B cell (primary cell): Measurements from ENCODE around the gene SYT2. TPM values are rescaled to one million over a fixed set of nuclear protein-coding genes. Genes with fewer than 3 reads are reported as not detected.

Source experiments
- ATAC-seq: fragments of 200-7000 bp; cut with Tn5 transposase; one replicate; pipeline ENCODE4 v1.10.0; 2021; ENCODE audit warnings: low read depth, mild to moderate bottlenecking, moderate number of reproducible peaks, moderate library complexity
- CTCF ChIA-PET: fragments of 350-600 bp; sonication (Branson Sonifier 250); formaldehyde crosslinking; loops from one replicate; lab custom pipeline; 2021; ENCODE audit warnings: antibody characterized with exemption, inconsistent platforms; lab: Charles Lee
- POLR2A ChIA-PET: fragments of 350-600 bp; sonication (Branson Sonifier 250); formaldehyde crosslinking; loops from one replicate; lab custom pipeline; 2021; ENCODE audit warnings: antibody characterized with exemption; lab: Charles Lee
- DNase-seq: peaks from one replicate; pipeline ENCODE4 v3.0.0; 2013
- H2AFZ ChIP-seq: 2 replicates; pipeline ENCODE4 v1.6.1; 2012; ENCODE audit warnings: mild to moderate bottlenecking, low read depth, low read length; ENCODE audit not compliant: insufficient read depth, poor library complexity, severe bottlenecking
- H3K27ac ChIP-seq, 2 donors: 1 replicate in 1 of 2; 2 replicates in 1 of 2; pipeline ENCODE4 v1.5.1; 2012 to 2013; ENCODE audit warnings: low read length in 2 of 2, mild to moderate bottlenecking in 2 of 2, moderate library complexity in 1 of 2
- H3K27me3 ChIP-seq, 4 experiments: fragments of 200-600 bp in 1 of 4; sonication (generic) in 1 of 4; replicated peaks in 1 of 4; 1 replicate in 2 of 4; 2 replicates in 2 of 4; pipeline versions ENCODE4 v1.6.1 to v1.7.0; 2013 to 2016; ENCODE audit warnings: low read length in 3 of 4, mild to moderate bottlenecking in 2 of 4, mixed read lengths in 1 of 4, moderate library complexity in 1 of 4; ENCODE audit not compliant: insufficient read depth in 4 of 4, control insufficient read depth in 3 of 4; ENCODE audit errors: control extremely low read depth in 1 of 4
- H3K36me3 ChIP-seq, 2 experiments: replicated peaks in 1 of 2; 1 replicate in 1 of 2; 2 replicates in 1 of 2; pipeline versions ENCODE4 v1.6.1 to v1.7.1; 2013; ENCODE audit warnings: low read length in 1 of 2; ENCODE audit not compliant: insufficient read depth in 2 of 2, control insufficient read depth in 1 of 2; ENCODE audit errors: control extremely low read depth in 1 of 2, extremely low read depth in 1 of 2
- H3K4me1 ChIP-seq, 2 donors: fragments of 200-600 bp in 1 of 2; sonication (generic) in 1 of 2; 1 replicate in 1 of 2; 2 replicates in 1 of 2; pipeline versions ENCODE4 v1.5.1 to v1.6.1; 2013 to 2017; ENCODE audit warnings: low read length in 2 of 2; ENCODE audit not compliant: control insufficient read depth in 2 of 2, insufficient read depth in 2 of 2
- H3K4me2 ChIP-seq: replicated peaks from 2 replicates; pipeline ENCODE3; 2012; ENCODE audit warnings: mild to moderate bottlenecking, low read depth, low read length; ENCODE audit not compliant: poor library complexity, severe bottlenecking
- H3K4me3 ChIP-seq, 5 experiments: fragments of 200-600 bp in 1 of 5; sonication (generic) in 1 of 5; 1 replicate in 3 of 5; 2 replicates in 2 of 5; pipeline versions ENCODE4 v1.5.1 to v1.7.0; 2011 to 2016; ENCODE audit warnings: low read length in 4 of 5, mild to moderate bottlenecking in 4 of 5, low read depth in 2 of 5, control low read depth in 1 of 5, moderate library complexity in 1 of 5; ENCODE audit not compliant: insufficient read depth in 1 of 5; ENCODE audit errors: control extremely low read depth in 1 of 5, extremely low read depth in 1 of 5
- H3K79me2 ChIP-seq: fragments of 200-600 bp; sonication (generic); one replicate; pipeline ENCODE4 v1.6.0; 2016; ENCODE audit warnings: low read length; ENCODE audit not compliant: control insufficient read depth, insufficient read depth
- H3K9ac ChIP-seq: fragments of 200-600 bp; sonication (generic); 2 replicates; pipeline ENCODE4 v1.6.1; 2017; ENCODE audit warnings: mild to moderate bottlenecking, low read length, moderate library complexity
- H3K9me3 ChIP-seq, 3 donors: one replicate each; pipeline versions ENCODE4 v1.6.1 to v1.7.1; 2013; ENCODE audit warnings: low read length in 2 of 3; ENCODE audit not compliant: control insufficient read depth in 2 of 3, insufficient read depth in 1 of 3; ENCODE audit errors: control extremely low read depth in 1 of 3
- H4K20me1 ChIP-seq: 2 replicates; pipeline ENCODE4 v1.6.0; 2012; ENCODE audit warnings: mild to moderate bottlenecking, low read length; ENCODE audit not compliant: insufficient read depth, control insufficient read depth, poor library complexity, severe bottlenecking
- H3K27ac Mint-ChIP-seq: one replicate; pipeline ENCODE4 v1.8.0; 2021; ENCODE audit warnings: mixed read lengths
- H3K27me3 Mint-ChIP-seq: one replicate; pipeline ENCODE4 v1.8.0; 2021; ENCODE audit warnings: mixed read lengths
- H3K4me1 Mint-ChIP-seq: one replicate; pipeline ENCODE4 v1.8.0; 2021; ENCODE audit warnings: mixed read lengths
- H3K4me3 Mint-ChIP-seq: one replicate; pipeline ENCODE4 v1.8.0; 2021; ENCODE audit warnings: mixed read lengths
- H3K9me3 Mint-ChIP-seq: one replicate; pipeline ENCODE4 v1.8.0; 2022; ENCODE audit warnings: mixed read lengths; ENCODE audit not compliant: insufficient read depth
- CTCF ChIP-seq: fragments of 200-600 bp; IDR thresholded peaks from one replicate; pipeline ENCODE4 v1.8.0; 2022; ENCODE audit warnings: antibody characterized with exemption, mild to moderate bottlenecking
- EZH2 ChIP-seq: IDR thresholded peaks from 2 replicates; pipeline ENCODE4 v1.6.1; 2012; ENCODE audit warnings: borderline replicate concordance, low read depth, mild to moderate bottlenecking, moderate library complexity, low read length; ENCODE audit not compliant: insufficient read depth, poor library complexity, severe bottlenecking
- WGBS: methylation state at CpG from one replicate; pipeline ENCODE4 v1.1.5; 2013; ENCODE audit warnings: missing lambda C conversion rate; ENCODE audit not compliant: insufficient coverage; 5-methylcytosine and 5-hydroxymethylcytosine counted together
- intact Hi-C: fragments of 100-400 bp; cut with micrococcal nuclease; formaldehyde crosslinking; loops from one replicate; pipeline ENCODE4 v1.10.0; 2022
- polyA plus RNA-seq: library from polyadenylated mRNA; depleted of rRNA; stranded (reverse); fragments of >200 nt; gene quantifications from 2 replicates; pipeline ENCODE4 v1.2.3, GENCODE V29; 2012
- total RNA-seq, 2 donors: library from RNA; stranded (reverse); fragments of 120-200 nt in 1 of 2; gene quantifications; 1 replicate in 1 of 2; 2 replicates in 1 of 2; pipeline versions ENCODE4 v1.2.3 to v1.2.4, GENCODE V29; 2013 to 2022

SYT2 gene
- total and polyA plus RNA-seq, 2 donors (not counting 1 experiment from before 2014, with no cell fraction given): not detected

- Mint-ChIP-seq H3K4me1 (peaks cover 26% of the 10 kb centered on the region), H3K27me3 (peaks cover 65% of the 10 kb centered on the region), H3K9me3 (no peaks in the 10 kb centered on the region), H3K4me3 (peak overlapping the region; percentile 86), H3K27ac (no peak overlapping the region)
- ChIA-PET POLR2A (no interaction called here), CTCF (no interaction called here)
- ATAC-seq: peak; percentile 33
- Histone ChIP-seq H3K36me3 (no peaks in the 10 kb centered on the region), H3K27ac (no peak overlapping the region), H3K4me1 (peaks cover 27 to 30% of the 10 kb centered on the region in 2 donors), H3K4me3 (peak overlapping the region in 3 of 5 experiments; percentile 27 to 46 (median 28)), H3K79me2 (no peaks in the 10 kb centered on the region), H3K9me3 (peaks cover 0 to 26% (median 0%) of the 10 kb centered on the region in 3 donors), H4K20me1 (peaks cover 7% of the 10 kb centered on the region), H3K4me2 (peak overlapping the region; percentile 78), H3K27me3 (peaks cover 0 to 81% (median 39%) of the 10 kb centered on the region in 4 experiments), H2AFZ (peak overlapping the region; percentile 58), H3K9ac (peak overlapping the region; percentile 47)
- 2% methylated on average over 40 of the region's 55 CpGs for WGBS
- intact Hi-C loops: no loop called here
- TF ChIP-seq CTCF (no peak), EZH2 (no peak)
- peak; percentile 49 for DNase-seq
These were observed 66.6 kb downstream of the SYT2 start for GRCh38 chr1:202643397-202644218.
